Activated CD4-positive, alpha-beta T cell treated with anti-CD3 and anti-CD28 coated beads for 24 hours (primary cell): ENCODE data around the gene CLTB.
"Not testable (repeated sequence)": the region's sequence is repeated elsewhere in the genome, so short reads cannot be mapped to it uniquely, and the experiment has no call there.

Source experiments
- DNase-seq, 2 donors: peaks; one replicate each; pipeline ENCODE4 v3.0.0-alpha.2; 2020; ENCODE audit warnings: low read depth in 2 of 2

CLTB gene

GRCh38 chr5:176427971-176428370, 11.6 kb upstream of the CLTB start:
- DNase-seq: no peak

GRCh38 chr5:176426876-176427275, 10.5 kb upstream of the CLTB start:
- DNase-seq: no peak

GRCh38 chr5:176425791-176426190, 9.5 kb upstream of the CLTB start:
- no peak for DNase-seq

- no peak for DNase-seq
Observed at GRCh38 chr5:176425138-176425537, 8.8 kb upstream of the CLTB start.

- DNase-seq: no peak
Observed at GRCh38 chr5:176424181-176424580, 7.8 kb upstream of the CLTB start.

- no peak for DNase-seq
Observed at GRCh38 chr5:176420972-176421544, 4.7 kb upstream of the CLTB start.

GRCh38 chr5:176420086-176420485, 3.7 kb upstream of the CLTB start:
- no peak for DNase-seq

GRCh38 chr5:176418251-176418650, 1.9 kb upstream of the CLTB start:
- no peak for DNase-seq

- no peak for DNase-seq
Observed at GRCh38 chr5:176416965-176417364, 626 bp upstream of the CLTB start.

GRCh38 chr5:176415240-176415951, 943 bp downstream of the CLTB start:
- no peak for DNase-seq

GRCh38 chr5:176414704-176415103, 1.6 kb downstream of the CLTB start:
- DNase-seq: no peak

GRCh38 chr5:176413709-176414191, 2.6 kb downstream of the CLTB start:
- DNase-seq: no peak

GRCh38 chr5:176413255-176413565, 3.1 kb downstream of the CLTB start:
- no peak for DNase-seq

GRCh38 chr5:176412517-176413254, 3.7 kb downstream of the CLTB start:
- no peak for DNase-seq

GRCh38 chr5:176410486-176411180, 5.7 kb downstream of the CLTB start:
- DNase-seq: no peak

- no peak for DNase-seq
Observed at GRCh38 chr5:176409765-176410164, 6.6 kb downstream of the CLTB start.

- DNase-seq: no peak
Observed at GRCh38 chr5:176408590-176408989, 7.7 kb downstream of the CLTB start.

- not testable (repeated sequence) for DNase-seq
Observed at GRCh38 chr5:176408252-176408573, 8.1 kb downstream of the CLTB start.

GRCh38 chr5:176407456-176408251, 8.7 kb downstream of the CLTB start:
- no peak for DNase-seq

GRCh38 chr5:176406436-176407052, 9.8 kb downstream of the CLTB start:
- DNase-seq: no peak
